Prostate gland (tissue), 2 donors: Measurements from ENCODE around the gene MTRFR.

Experiments used
- CTCF ChIP-seq, 4 experiments: fragments of 200-600 bp in 2 of 4; fragments of 450-650 bp in 2 of 4; sonication (generic) in 2 of 4; IDR thresholded peaks; 1 replicate in 3 of 4; 2 replicates in 1 of 4; pipeline ENCODE4 v1.5.1; 2016 to 2019; ENCODE audit warnings: antibody characterized with exemption in 4 of 4, mild to moderate bottlenecking in 2 of 4, moderate library complexity in 2 of 4
- POLR2A ChIP-seq: fragments of 450-650 bp; IDR thresholded peaks from one replicate; pipeline ENCODE4 v1.6.1; 2016; ENCODE audit warnings: antibody characterized with exemption, mild to moderate bottlenecking

GRCh38 chr12:123284669-123285068 is 51.4 kb downstream of the MTRFR start:
- TF ChIP-seq POLR2A: no peak
- no peak for TF ChIP-seq CTCF (IDR thresholded peaks at IDR 0.05)
